Glomerular visceral epithelial cell (primary cell): ENCODE measurements around the gene TENM3.
"Not testable (repeated sequence)": the region's sequence is repeated elsewhere in the genome, so short reads cannot be mapped to it uniquely, and the experiment has no call there.

Source experiments
- DNase-seq: peaks from one replicate; pipeline ENCODE4 v3.0.0-alpha.2; 2016; ENCODE audit errors: extremely low spot score

Gene TENM3

GRCh38 chr4:182227611-182228010, 15.6 kb upstream of the TENM3 start:
- DNase-seq = no peak

DNA sequence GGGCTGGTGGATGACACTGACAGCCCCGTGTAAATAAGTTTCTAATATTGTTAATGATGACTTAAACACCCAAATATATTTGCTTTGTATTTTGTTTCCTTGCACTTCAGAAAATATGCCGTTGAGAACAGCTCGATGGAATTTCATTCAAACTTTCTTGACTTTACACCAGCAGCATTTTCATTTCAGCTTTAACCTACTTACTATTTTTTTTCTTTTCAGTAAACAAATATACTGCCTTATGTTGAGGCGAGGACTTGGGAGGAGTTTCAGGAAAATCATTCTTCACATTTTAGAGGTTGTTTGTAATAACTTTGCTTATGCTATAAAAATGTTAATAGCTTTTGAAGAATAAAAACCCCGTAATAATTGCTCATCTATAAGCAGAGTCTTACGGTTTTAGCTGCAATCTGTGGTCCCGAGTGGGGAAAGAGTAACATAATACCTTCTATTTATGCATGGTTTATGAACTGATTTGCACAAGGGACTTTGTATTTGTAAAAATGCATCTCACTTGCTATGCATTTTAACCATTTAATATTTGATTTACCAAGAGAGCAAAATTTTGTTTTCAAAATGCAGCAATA, 14.1 kb upstream of the TENM3 start:
- no peak for DNase-seq

DNA sequence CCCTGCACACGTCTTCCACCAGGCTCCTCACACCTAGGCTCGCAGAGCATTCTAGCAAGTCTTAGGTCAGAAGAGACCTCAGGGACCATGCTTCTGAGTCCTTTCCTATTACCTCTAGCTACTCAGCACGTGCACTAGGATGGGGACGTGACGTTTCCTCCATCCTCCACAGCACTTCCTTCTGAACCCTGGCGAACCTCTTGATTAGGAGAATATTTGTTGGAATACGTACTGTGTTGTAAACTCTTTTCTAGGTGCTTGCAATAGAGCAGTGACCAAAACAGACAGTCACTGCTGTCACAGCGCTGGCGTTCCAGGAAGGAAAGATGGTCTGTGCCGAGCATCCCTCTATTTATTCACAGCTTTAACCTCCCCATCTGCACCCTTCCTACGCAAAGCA, 12.9 kb upstream of the TENM3 start:
- DNase-seq = no peak

DNA sequence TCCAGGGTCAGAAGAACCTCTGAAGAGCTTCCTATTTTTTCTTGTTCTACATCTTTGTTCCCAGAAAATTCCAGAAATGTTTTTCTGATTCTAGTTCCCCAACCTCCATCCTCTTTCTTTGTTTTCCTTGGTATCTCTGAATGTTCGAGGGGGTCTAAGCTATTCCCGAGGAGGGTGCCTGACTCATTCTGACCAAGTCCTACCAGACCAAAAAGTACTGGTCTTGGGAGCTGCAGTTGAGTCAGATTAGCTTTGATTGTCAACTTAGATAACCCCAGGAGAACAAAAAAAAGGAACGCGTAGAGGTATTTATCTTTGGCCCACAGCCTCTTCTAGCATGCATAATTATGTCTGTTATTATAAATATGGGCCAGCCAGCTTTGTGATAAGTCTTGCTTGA, 12.1 kb upstream of the TENM3 start:
- DNase-seq = peak; percentile 45

GRCh38 chr4:182231496-182231895, 11.7 kb upstream of the TENM3 start:
- no peak for DNase-seq

DNA sequence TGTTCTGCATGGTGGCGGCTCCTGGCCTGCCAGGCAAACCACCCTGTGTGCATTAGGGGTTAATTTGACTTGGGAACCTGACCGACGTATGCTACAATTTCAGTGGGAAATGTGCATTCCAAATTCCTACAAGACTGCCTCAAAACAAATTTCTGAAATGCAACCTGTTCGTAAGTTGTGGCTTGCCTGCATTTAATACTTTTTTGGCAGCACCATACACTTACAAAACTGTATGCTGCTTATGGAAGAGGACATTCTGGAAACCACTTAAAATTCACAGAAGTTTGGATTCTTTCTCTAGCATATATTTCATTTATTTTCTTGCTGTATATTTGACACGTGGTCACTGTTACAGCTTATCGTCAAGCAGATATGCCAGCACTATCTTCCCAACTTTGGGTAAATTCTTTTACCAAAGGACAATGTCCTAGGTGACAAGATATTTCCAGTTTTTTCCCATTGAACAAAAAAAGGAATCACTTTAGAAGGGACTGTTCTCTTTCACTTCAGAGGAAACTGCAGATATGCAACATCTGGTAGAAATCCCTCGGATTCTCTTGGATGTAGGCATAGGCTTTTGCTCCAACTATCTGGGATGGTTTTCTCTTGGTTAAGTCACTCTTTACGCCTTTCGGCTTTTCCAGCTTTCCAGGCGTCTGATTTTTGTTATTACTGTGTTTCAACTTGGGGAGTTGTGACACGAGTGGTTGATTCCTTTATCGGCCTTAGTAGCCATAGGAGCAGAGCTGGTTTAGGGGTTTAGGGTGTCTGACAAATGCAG, 9.7 kb upstream of the TENM3 start:
- no peak for DNase-seq

GRCh38 chr4:182235021-182235795, 8.0 kb upstream of the TENM3 start:
- no peak for DNase-seq

DNA sequence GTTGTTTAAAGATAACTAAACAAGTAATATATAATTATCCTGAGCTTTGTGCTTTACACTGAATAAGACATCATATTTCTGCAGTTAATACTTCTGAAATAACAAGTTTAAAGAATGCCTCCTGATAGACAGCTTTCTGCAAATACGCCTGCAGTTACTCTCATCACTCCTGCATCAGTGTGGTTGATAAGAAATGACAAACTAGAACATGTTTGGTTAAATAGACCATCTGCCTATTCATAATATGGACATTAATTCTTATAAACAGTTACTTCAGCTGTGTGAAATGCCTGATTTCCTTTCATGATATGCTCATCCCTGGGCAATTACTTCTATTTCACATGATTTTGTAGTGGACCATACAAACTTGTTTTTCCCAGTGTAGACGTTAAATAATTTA, 7.0 kb upstream of the TENM3 start:
- DNase-seq = no peak

DNA sequence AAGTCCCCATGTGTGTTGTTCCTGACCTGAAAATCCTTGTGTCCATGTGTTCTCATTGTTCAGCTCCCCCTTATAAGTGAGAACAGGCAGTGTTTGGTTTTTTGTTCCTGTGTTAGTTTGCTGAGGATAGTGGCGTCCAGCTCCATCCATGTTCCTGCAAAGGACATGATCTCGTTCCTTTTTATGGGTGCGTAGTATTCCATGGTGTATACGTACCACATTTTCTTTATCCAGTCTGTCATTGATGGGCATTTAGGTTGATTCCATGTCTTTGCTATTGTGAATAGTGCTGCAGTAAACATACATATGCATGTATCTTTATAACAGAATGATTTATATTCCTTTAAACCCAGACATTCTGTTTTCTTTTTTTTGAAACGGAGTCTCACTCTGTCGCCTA, 6.2 kb upstream of the TENM3 start:
- not testable (repeated sequence) for DNase-seq

GRCh38 chr4:182238355-182238931, 4.8 kb upstream of the TENM3 start:
- peak; percentile 43 for DNase-seq

DNA sequence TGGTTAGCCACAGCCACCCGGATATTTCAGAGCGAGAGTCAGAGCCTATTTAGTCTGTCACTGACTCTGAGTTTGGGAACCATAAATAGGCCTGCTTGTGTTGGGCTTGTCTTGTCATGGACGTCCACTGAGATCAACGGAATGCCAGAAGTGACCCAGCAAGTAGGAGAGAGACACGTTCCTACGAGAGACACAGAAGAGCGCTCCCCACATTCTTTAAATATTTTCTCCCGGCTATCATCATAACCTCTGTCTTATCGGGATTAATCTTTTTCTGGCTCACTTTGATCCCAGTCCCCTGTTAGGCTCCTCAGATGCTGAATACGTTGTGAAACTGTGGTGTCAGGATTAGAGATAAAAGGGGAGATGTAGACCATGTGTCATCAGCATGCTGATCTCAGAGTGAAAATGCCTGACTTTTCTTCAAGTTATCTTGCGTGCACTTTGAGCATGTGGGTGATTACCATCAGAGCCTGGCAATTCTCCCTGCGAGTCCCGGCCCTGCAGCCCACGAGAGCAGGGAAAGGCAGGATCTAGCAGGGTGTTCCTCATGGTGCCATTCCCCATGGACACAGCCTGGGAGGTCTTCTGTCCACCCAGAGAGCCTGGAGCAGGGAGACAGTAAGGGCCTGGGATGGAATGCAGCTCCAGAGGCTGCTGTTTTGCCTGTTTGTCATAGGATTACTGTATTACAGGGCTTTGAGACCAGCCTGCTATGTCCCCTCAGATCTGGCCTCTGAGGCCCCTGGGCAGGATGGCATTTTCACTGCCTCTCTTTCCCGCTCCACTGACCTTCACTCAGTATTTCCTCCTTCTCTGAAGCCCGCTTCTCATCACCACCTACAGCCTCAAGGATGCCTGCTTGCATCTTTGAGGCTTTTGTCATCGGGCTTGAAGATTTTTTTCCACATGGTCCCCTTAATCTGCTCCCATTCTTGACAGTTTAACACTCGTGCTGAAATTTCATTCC, 2.8 kb upstream of the TENM3 start:
- DNase-seq = peak; percentile 82

DNA sequence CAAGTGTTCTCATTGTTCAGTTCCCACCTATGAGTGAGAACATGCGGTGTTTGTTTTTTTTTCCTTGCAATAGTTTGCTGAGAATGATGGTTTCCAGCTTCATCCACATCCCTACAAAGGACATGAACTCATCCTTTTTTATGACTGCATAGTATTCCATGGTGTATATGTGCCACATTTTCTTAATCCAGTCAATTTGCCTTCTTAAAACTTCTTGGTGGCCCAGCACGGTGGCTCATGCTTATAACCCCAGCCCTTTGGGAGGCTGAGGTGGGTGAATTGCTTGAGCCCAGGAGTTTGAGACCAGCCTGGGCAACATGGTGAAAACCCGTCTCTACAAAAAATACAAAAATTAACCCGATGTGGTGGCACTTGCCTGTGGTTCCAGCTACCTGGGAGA, 942 bp upstream of the TENM3 start:
- DNase-seq = not testable (repeated sequence)

DNA sequence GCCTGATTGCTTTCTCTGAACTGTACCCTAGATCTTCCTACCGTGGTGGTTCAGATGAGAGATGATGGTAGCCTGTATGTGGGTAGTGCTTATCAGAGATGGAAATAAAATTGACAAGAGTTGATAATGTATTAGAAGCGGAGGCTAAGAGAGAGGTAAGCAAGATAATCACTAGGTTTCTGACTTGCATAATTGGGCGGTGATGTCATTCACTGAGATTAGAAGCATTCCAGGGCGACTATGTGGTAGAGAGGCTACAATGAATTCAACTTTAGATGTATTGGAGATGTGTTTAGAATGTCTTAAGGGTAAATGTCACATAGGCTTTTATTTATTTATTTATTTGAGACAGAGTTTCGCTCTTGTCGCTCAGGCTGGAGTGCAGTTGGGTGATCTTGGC, 415 bp upstream of the TENM3 start:
- DNase-seq = peak; percentile 64

- no peak for DNase-seq
Measured at GRCh38 chr4:182245041-182245440, 1.8 kb downstream of the TENM3 start.

GRCh38 chr4:182245541-182246215, 2.5 kb downstream of the TENM3 start:
- DNase-seq = peak; percentile 26

DNA sequence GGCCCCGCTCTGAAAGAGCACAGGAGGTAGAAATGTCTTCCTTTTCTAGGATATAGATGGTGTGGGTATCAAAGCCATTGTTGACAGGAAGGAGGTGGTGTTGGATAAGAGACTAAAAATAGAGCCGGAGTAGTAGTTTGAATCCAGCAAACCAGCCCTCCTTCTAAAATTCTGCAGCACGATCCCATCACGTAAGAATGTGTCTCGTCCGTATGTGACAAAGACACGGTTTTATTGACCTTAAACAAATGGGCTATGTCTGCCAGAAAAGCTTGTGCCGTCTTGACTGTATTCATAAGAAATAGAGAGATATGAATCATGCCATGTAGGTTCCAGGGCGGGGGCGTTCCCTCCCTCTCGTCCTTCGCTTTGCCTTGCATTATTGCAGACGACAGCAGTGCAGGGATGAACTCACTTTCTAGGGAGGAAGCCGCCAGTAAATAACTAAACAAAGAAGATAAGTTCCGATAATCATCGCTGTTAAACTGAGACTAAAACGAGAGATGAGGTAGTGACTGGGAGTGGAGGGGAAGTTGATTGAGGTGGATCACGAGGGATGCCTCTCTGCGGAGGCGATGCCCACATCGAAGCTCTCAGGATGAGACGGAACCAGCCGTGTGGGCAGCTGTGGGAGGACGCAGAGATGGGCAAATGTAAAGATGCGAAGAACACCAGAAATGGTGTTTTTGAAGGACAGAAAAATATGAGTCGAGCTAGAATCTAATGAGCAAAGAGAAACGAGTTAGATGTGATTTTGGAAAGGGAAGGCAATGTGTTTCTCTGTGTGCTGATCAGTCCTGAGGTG, 3.4 kb downstream of the TENM3 start:
- no peak for DNase-seq

- no peak for DNase-seq
Measured at GRCh38 chr4:182248295-182248694, 5.1 kb downstream of the TENM3 start.

DNA sequence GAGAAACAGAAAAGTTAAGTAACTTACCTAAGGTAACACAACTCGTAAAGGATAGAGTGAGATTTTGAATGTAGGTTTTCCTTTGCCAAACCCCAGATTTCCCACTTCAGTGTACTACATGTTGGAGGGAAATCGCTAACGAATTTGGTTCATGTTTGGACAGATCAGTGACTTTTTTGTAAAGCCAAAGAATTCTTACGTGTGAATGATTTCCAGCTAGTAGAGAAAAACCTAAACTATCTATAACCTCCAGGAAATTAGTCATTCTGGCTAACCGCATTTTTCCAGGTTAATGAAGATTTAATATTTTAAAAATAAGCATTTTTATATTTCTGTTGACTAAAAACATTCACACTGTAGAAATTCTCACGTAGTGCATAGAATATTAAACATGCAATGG, 7.2 kb downstream of the TENM3 start:
- peak; percentile 33 for DNase-seq

- DNase-seq = no peak
Measured at GRCh38 chr4:182251116-182251515, 7.9 kb downstream of the TENM3 start.

DNA sequence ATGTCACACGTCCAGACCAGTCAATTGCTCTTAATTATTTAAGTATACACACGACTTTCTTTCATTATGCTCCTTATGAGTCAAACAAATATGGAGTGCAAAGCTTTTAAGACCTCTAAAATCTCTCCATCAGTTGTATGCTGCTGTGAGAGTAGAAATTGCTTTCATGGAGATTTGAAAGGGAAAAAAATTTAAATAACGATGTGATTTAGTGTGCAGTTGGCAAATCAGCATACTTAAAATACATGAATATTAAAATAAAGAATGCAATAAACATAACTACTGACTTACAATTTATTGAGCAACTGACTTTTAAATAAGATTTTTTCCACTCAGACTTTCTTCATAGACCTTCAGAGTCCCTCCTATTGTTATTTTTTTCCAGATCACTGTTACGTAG, 9.0 kb downstream of the TENM3 start:
- DNase-seq = no peak
